GM12892 (cell line): ENCODE data around the gene SH2B3.

Source experiments
- POLR2A ChIP-seq: IDR thresholded peaks from 2 replicates; pipeline ENCODE4 v1.6.1; 2011; ENCODE audit warnings: low read depth, low read length, control low read depth
- POLR2AphosphoS5 ChIP-seq: IDR thresholded peaks from 2 replicates; pipeline ENCODE4 v1.6.1; 2011; ENCODE audit warnings: low read depth, low read length, control low read depth
- TAF1 ChIP-seq: IDR thresholded peaks from 2 replicates; pipeline ENCODE4 v1.6.1; 2011; ENCODE audit warnings: low read depth, mild to moderate bottlenecking, control low read depth, low read length, borderline replicate concordance

DNA sequence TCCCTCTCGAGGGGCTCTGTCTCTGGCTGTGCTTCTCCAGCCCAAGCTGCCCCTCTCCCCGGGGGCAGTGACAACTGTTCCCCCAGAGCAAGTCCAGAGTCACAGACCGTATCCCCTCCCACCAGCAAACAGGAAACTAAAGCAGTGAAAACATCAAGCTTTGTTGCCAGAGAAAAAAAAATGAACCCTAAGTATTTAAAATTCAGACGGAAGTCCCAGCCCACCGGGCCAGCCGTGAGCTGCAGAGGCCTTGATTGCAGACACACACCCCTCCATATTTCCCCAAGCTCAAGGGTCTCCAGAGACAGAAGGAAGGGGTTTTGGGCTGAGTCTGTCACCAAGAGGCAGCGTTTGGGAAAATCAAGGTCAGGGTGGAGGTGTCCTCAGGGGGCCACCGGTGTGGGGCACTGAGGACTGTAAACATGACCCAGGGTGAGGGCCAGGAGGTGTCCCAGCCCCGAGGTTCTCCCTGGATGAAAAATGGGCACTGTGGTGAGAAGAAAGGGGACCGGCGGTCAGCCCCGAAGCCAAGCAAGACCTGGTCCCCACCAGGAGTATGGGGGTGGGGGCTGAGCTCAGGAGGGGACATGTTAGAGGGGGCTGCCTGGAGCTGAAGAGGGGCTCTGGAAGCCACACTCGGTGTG lies 44.5 kb upstream of the SH2B3 start:
- TF ChIP-seq POLR2AphosphoS5 (no peak), POLR2A (no peak), TAF1 (no peak)
